Measurements from ENCODE around the gene IP6K3.

DNA sequence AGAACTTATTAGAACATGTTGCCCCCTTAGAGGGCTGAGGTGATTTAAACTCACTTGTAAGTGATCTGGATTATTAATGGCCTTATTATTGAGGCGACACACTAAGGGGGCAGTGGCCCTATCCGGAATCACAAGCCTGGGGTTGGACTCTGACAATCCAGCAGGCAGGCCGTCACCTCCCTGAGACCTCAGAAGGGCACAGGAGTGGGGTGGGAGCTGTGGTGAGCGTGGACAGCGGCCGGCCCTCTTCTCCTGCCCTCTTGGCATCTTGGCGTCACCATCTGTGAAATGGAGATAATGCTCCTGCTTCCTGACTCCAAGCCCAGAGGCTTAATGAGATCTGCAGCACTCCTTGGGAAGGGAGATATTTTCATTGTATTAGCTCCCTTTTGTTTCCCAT lies 19.6 kb downstream of the IP6K3 start:
- TF ChIP-seq CTCF (conservative IDR thresholded peaks at IDR 0.05) = no peak
- TF ChIP-seq ZFX (IDR thresholded peaks at IDR 0.05) = no peak

All from C4-2B (cell line).